Natural killer cell (primary cell): ENCODE results near the gene CHD6. TPM values are rescaled to one million over a fixed set of nuclear protein-coding genes. Genes with fewer than 3 reads are reported as not detected.

Experiments
- ATAC-seq, 3 donors: fragments of 150-1000 bp in 2 of 3; fragments of 200-7000 bp in 1 of 3; cut with Tn5 transposase; 1 replicate in 1 of 3; 2 replicates in 2 of 3; pipeline ENCODE4 v1.10.0; 2021; ENCODE audit warnings: mild to moderate bottlenecking in 2 of 3, moderate library complexity in 2 of 3
- DNase-seq, 2 donors: peaks; one replicate each; pipeline versions ENCODE4 v3.0.0 to v3.0.0-alpha.2; 2013 to 2021; ENCODE audit warnings: mixed read lengths in 1 of 2
- H3K27ac ChIP-seq: one replicate; pipeline ENCODE4 v1.5.1; 2013; ENCODE audit warnings: mild to moderate bottlenecking, low read length
- H3K27me3 ChIP-seq: one replicate; pipeline ENCODE4 v1.6.1; 2013; ENCODE audit warnings: low read length; ENCODE audit not compliant: control insufficient read depth, insufficient read depth
- H3K36me3 ChIP-seq: one replicate; pipeline ENCODE4 v1.6.1; 2013; ENCODE audit warnings: low read length; ENCODE audit not compliant: control insufficient read depth, insufficient read depth
- H3K4me1 ChIP-seq: one replicate; pipeline ENCODE4 v1.6.1; 2013; ENCODE audit warnings: low read length; ENCODE audit not compliant: control insufficient read depth, insufficient read depth
- H3K4me3 ChIP-seq: one replicate; pipeline ENCODE4 v1.5.1; 2013; ENCODE audit warnings: low read length
- H3K9me3 ChIP-seq: one replicate; pipeline ENCODE4 v1.6.1; 2013; ENCODE audit warnings: low read length; ENCODE audit not compliant: control insufficient read depth, insufficient read depth
- H3K27ac Mint-ChIP-seq, 2 donors: one replicate each; pipeline ENCODE4 v1.8.0; 2022; ENCODE audit warnings: mild to moderate bottlenecking in 2 of 2, mixed read lengths in 2 of 2, moderate library complexity in 1 of 2
- H3K27me3 Mint-ChIP-seq, 2 donors: one replicate each; pipeline ENCODE4 v1.8.0; 2022; ENCODE audit warnings: low read depth in 2 of 2, mixed read lengths in 2 of 2
- H3K36me3 Mint-ChIP-seq: one replicate; pipeline ENCODE4 v1.8.0; 2022; ENCODE audit warnings: mixed read lengths
- H3K4me1 Mint-ChIP-seq, 2 donors: one replicate each; pipeline ENCODE4 v1.8.0; 2022; ENCODE audit warnings: mixed read lengths in 2 of 2
- H3K4me3 Mint-ChIP-seq: one replicate; pipeline ENCODE4 v1.8.0; 2022; ENCODE audit warnings: mild to moderate bottlenecking, moderate library complexity, mixed read lengths
- H3K9me3 Mint-ChIP-seq, 2 donors: one replicate each; pipeline ENCODE4 v1.8.0; 2022; ENCODE audit warnings: mixed read lengths in 2 of 2
- CTCF ChIP-seq: fragments of 200-600 bp; IDR thresholded peaks from one replicate; pipeline ENCODE4 v1.8.0; 2022; ENCODE audit warnings: antibody characterized with exemption
- WGBS: methylation state at CpG from one replicate; pipeline ENCODE4 v1.1.7; 2013; ENCODE audit warnings: missing lambda C conversion rate; ENCODE audit not compliant: insufficient coverage; 5-methylcytosine and 5-hydroxymethylcytosine counted together
- intact Hi-C: fragments of 100-400 bp; cut with micrococcal nuclease; formaldehyde crosslinking; loops from one replicate; pipeline ENCODE4 v1.14.2; 2022
- total RNA-seq, 4 donors: library from RNA; stranded (reverse); fragments of 120-200 nt in 1 of 4; gene quantifications; one replicate each; pipeline versions ENCODE4 v1.2.3 to v1.2.4, GENCODE V29; 2013 to 2022

CHD6 gene
- total RNA-seq, 3 donors from 2014 or later (not counting 1 experiment from before 2014, with no cell fraction given), result 82.8 to 96.6 (median 90.4) TPM

- no peaks in the 10 kb centered on the region for H3K27me3 ChIP-seq
- no peaks in the 10 kb centered on the region for H3K27me3 Mint-ChIP-seq
- WGBS, result 47% methylated on average over 9 of the region's 10 CpGs
- no peak overlapping the region for H3K4me3 ChIP-seq
- ATAC-seq (peak; percentile 83 to 92 (median 90)), DNase-seq (peak; percentile 28 to 35)
- H3K36me3 Mint-ChIP-seq, result peaks cover 29% of the 10 kb centered on the region
- H3K4me1 Mint-ChIP-seq, result peaks cover 31 to 38% of the 10 kb centered on the region in 2 donors
- H3K4me3 Mint-ChIP-seq, result peak overlapping the region; percentile 72
- no peak for TF ChIP-seq CTCF
- no peaks in the 10 kb centered on the region for H3K9me3 Mint-ChIP-seq
- intact Hi-C loops, result no loop called here
- H3K27ac ChIP-seq, result peak overlapping the region; percentile 36
- H3K4me1 ChIP-seq, result peaks cover 38% of the 10 kb centered on the region
- peaks cover 42% of the 10 kb centered on the region for H3K36me3 ChIP-seq
- no peaks in the 10 kb centered on the region for H3K9me3 ChIP-seq
- H3K27ac Mint-ChIP-seq, result peak overlapping the region; percentile 67 to 70
Observed at GRCh38 chr20:41407607-41408006, 210.6 kb downstream of the CHD6 start.

DNA sequence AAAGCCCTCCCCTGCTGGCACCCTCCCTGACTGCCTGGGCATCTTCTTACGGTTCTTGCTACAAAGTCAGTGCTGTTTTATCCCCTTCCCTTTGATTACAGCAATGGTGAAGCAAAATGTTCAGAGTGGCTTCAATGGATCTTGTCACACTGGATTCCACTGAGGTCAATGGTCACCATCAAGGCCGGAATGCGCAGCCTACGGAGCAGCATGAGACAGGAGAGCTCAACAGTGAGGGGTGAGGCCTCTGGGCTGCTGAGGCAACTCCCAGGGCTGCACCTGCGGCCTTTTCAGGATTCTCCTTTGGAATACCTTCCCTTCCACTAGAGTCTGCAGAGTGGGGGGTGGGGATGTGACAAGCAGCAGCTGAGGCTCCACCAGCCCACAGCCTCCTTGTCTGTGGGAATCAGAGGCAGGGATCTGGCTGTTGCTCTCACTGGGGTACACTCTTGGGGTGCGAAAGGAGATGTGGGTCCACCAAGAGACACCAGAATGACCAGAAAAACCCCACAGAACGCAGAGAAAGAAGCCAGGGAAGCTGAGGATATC is 211.2 kb downstream of the CHD6 start:
- H3K4me1 Mint-ChIP-seq, result peaks cover 31 to 38% of the 10 kb centered on the region in 2 donors
- H3K27ac Mint-ChIP-seq, result peak overlapping the region; percentile 67 to 70
- DNase-seq (no peak), ATAC-seq (no peak)
- H3K4me3 Mint-ChIP-seq, result peak overlapping the region; percentile 72
- WGBS, result 96% methylated on average over 6 of the region's 7 CpGs
- Histone ChIP-seq H3K4me3 (no peak overlapping the region), H3K27me3 (no peaks in the 10 kb centered on the region), H3K36me3 (peaks cover 37% of the 10 kb centered on the region), H3K27ac (peak overlapping the region; percentile 36), H3K9me3 (no peaks in the 10 kb centered on the region), H3K4me1 (peaks cover 38% of the 10 kb centered on the region)
- intact Hi-C loops, result no loop called here
- H3K36me3 Mint-ChIP-seq, result peaks cover 23% of the 10 kb centered on the region
- H3K9me3 Mint-ChIP-seq, result no peaks in the 10 kb centered on the region
- no peak for TF ChIP-seq CTCF
- H3K27me3 Mint-ChIP-seq, result no peaks in the 10 kb centered on the region

GRCh38 chr20:41406353-41406752 is 211.8 kb downstream of the CHD6 start:
- no peak overlapping the region for H3K27ac Mint-ChIP-seq

More at GRCh38 chr20:41406353-41406752, 211.8 kb downstream of the CHD6 start:
- peaks cover 38% of the 10 kb centered on the region for H3K4me1 ChIP-seq
- TF ChIP-seq CTCF, result no peak
- 99% methylated on average over 10 of the region's 10 CpGs for WGBS
- H3K27ac ChIP-seq, result no peak overlapping the region
- H3K27me3 ChIP-seq, result no peaks in the 10 kb centered on the region
- no peak for DNase-seq
- no peaks in the 10 kb centered on the region for H3K9me3 ChIP-seq
- no peak for ATAC-seq
- Mint-ChIP-seq H3K4me3 (no peak overlapping the region), H3K36me3 (peaks cover 19% of the 10 kb centered on the region), H3K9me3 (no peaks in the 10 kb centered on the region), H3K4me1 (peaks cover 31 to 38% of the 10 kb centered on the region in 2 donors), H3K27me3 (no peaks in the 10 kb centered on the region)
- H3K36me3 ChIP-seq, result peaks cover 33% of the 10 kb centered on the region
- intact Hi-C loops, result no loop called here
- H3K4me3 ChIP-seq, result no peak overlapping the region
